GDM1 (cell line): ENCODE data around the gene ZFP90.

Experiments
- DNase-seq: peaks from one replicate; lab custom pipeline; 2025; lab: John Stamatoyannopoulos, UW

Gene ZFP90

GRCh38 chr16:68590201-68590994, 51.3 kb downstream of the ZFP90 start:
- DNase-seq = peak; percentile 12

GRCh38 chr16:68592466-68593337, 53.6 kb downstream of the ZFP90 start:
- no peak for DNase-seq

- DNase-seq = no peak
These were observed 57.2 kb downstream of the ZFP90 start for GRCh38 chr16:68596266-68596665.

GRCh38 chr16:68599586-68599985, 60.5 kb downstream of the ZFP90 start:
- no peak for DNase-seq

GRCh38 chr16:68605746-68606145, 66.7 kb downstream of the ZFP90 start:
- no peak for DNase-seq

GRCh38 chr16:68607443-68607842, 68.4 kb downstream of the ZFP90 start:
- no peak for DNase-seq

- no peak for DNase-seq
These were observed 69.2 kb downstream of the ZFP90 start for GRCh38 chr16:68608330-68608729.

GRCh38 chr16:68612996-68613395, 73.9 kb downstream of the ZFP90 start:
- no peak for DNase-seq

- DNase-seq = no peak
These were observed 78.6 kb downstream of the ZFP90 start for GRCh38 chr16:68617734-68618133.
